Calu3 (cell line): Measurements from ENCODE around the gene GRK5. TPM values are rescaled to one million over a fixed set of nuclear protein-coding genes. Genes with fewer than 3 reads are reported as not detected.

Experiments used
- BruUV-seq: library from RNA; stranded (reverse); fragments of 400-500 nt; replicated peaks from 2 replicates; lab custom pipeline; 2021; lab: Mats Ljungman, UMichigan
- CTCF ChIA-PET: fragments of 300-600 bp; sonication (Branson Sonifier 250); formaldehyde crosslinking; loops from one replicate; lab custom pipeline; 2022; ENCODE audit warnings: antibody characterized with exemption; lab: Charles Lee
- DNase-seq: peaks from one replicate; pipeline ENCODE4 v3.0.0; 2022
- H3K27ac Mint-ChIP-seq: one replicate; pipeline ENCODE4 v1.8.0; 2022; ENCODE audit warnings: mixed read lengths; ENCODE audit not compliant: unreplicated experiment
- H3K27me3 Mint-ChIP-seq: one replicate; pipeline ENCODE4 v1.8.0; 2022; ENCODE audit warnings: mixed read lengths; ENCODE audit not compliant: unreplicated experiment
- H3K36me3 Mint-ChIP-seq: one replicate; pipeline ENCODE4 v1.8.0; 2022; ENCODE audit warnings: mild to moderate bottlenecking, moderate library complexity, mixed read lengths; ENCODE audit not compliant: insufficient read depth, unreplicated experiment
- H3K4me1 Mint-ChIP-seq: one replicate; pipeline ENCODE4 v1.8.0; 2022; ENCODE audit warnings: mild to moderate bottlenecking, low read depth, mixed read lengths; ENCODE audit not compliant: unreplicated experiment
- H3K4me3 Mint-ChIP-seq: one replicate; pipeline ENCODE4 v1.8.0; 2022; ENCODE audit warnings: mild to moderate bottlenecking, low read depth, moderate library complexity, mixed read lengths; ENCODE audit not compliant: unreplicated experiment
- H3K9me3 Mint-ChIP-seq: one replicate; pipeline ENCODE4 v1.8.0; 2022; ENCODE audit warnings: low read depth, mixed read lengths; ENCODE audit not compliant: unreplicated experiment
- CTCF ChIP-seq: fragments of 200-600 bp; IDR thresholded peaks from one replicate; pipeline ENCODE4 v1.8.0; 2022; ENCODE audit warnings: antibody characterized with exemption; ENCODE audit not compliant: unreplicated experiment
- intact Hi-C: fragments of 100-400 bp; cut with micrococcal nuclease; formaldehyde crosslinking; loops from one replicate; pipeline ENCODE4 v1.10.0; 2022; ENCODE audit not compliant: unreplicated experiment
- total RNA-seq: library from RNA; stranded (reverse); gene quantifications from 2 replicates; pipeline ENCODE4 v1.2.3, GENCODE V29; 2022

The GRK5 gene
- total RNA-seq, 1 experiment from 2014 or later = 4.4 TPM

GRCh38 chr10:119396008-119396708 is 188.8 kb downstream of the GRK5 start:
- BruUV-seq = no TSS peak
- no peaks in the 10 kb centered on the region for H3K4me1 Mint-ChIP-seq
- H3K9me3 Mint-ChIP-seq = no peaks in the 10 kb centered on the region
- no peaks in the 10 kb centered on the region for H3K36me3 Mint-ChIP-seq
- CTCF ChIA-PET = no interaction called here
- no peak overlapping the region for H3K4me3 Mint-ChIP-seq
- H3K27me3 Mint-ChIP-seq = no peaks in the 10 kb centered on the region
- DNase-seq = no peak
- no peak overlapping the region for H3K27ac Mint-ChIP-seq
- intact Hi-C loops = no loop called here
- TF ChIP-seq CTCF = no peak

GRCh38 chr10:119396709-119397071 is 189.3 kb downstream of the GRK5 start:
- CTCF ChIA-PET = no interaction called here
- Mint-ChIP-seq H3K36me3 (no peaks in the 10 kb centered on the region), H3K9me3 (no peaks in the 10 kb centered on the region), H3K4me3 (no peak overlapping the region), H3K27ac (no peak overlapping the region), H3K27me3 (no peaks in the 10 kb centered on the region), H3K4me1 (no peaks in the 10 kb centered on the region)
- no peak for TF ChIP-seq CTCF
- BruUV-seq = no TSS peak
- no peak for DNase-seq
- intact Hi-C loops = no loop called here

GRCh38 chr10:119397416-119397815 is 190.0 kb downstream of the GRK5 start:
- CTCF ChIA-PET = no interaction called here
- no peak overlapping the region for H3K4me3 Mint-ChIP-seq
- no peaks in the 10 kb centered on the region for H3K36me3 Mint-ChIP-seq
- H3K9me3 Mint-ChIP-seq = no peaks in the 10 kb centered on the region
- H3K4me1 Mint-ChIP-seq = no peaks in the 10 kb centered on the region
- no peak for TF ChIP-seq CTCF
- DNase-seq = no peak
- no peak overlapping the region for H3K27ac Mint-ChIP-seq
- intact Hi-C loops = no loop called here
- no peaks in the 10 kb centered on the region for H3K27me3 Mint-ChIP-seq
- no TSS peak for BruUV-seq

- CTCF ChIA-PET = interaction anchor here (0.6 kb wide), 1 partner anchor 399 kb away, joined by 3 read pairs; no protein-coding TSS in a partner anchor
- no TSS peak for BruUV-seq
Measured at GRCh38 chr10:119398996-119399395, 191.6 kb downstream of the GRK5 start.

More at GRCh38 chr10:119398996-119399395, 191.6 kb downstream of the GRK5 start:
- no peak for DNase-seq
- H3K27ac Mint-ChIP-seq = no peak overlapping the region
- no peak overlapping the region for H3K4me3 Mint-ChIP-seq
- TF ChIP-seq CTCF = no peak
- H3K4me1 Mint-ChIP-seq = no peaks in the 10 kb centered on the region
- no peaks in the 10 kb centered on the region for H3K9me3 Mint-ChIP-seq
- H3K27me3 Mint-ChIP-seq = no peaks in the 10 kb centered on the region
- H3K36me3 Mint-ChIP-seq = no peaks in the 10 kb centered on the region
- intact Hi-C loops = no loop called here
